ENCODE results near the gene PCDHGA7.
"Not testable (repeated sequence)": the region's sequence is repeated elsewhere in the genome, so short reads cannot be mapped to it uniquely, and the experiment has no call there.

The PCDHGA7 gene

DNA sequence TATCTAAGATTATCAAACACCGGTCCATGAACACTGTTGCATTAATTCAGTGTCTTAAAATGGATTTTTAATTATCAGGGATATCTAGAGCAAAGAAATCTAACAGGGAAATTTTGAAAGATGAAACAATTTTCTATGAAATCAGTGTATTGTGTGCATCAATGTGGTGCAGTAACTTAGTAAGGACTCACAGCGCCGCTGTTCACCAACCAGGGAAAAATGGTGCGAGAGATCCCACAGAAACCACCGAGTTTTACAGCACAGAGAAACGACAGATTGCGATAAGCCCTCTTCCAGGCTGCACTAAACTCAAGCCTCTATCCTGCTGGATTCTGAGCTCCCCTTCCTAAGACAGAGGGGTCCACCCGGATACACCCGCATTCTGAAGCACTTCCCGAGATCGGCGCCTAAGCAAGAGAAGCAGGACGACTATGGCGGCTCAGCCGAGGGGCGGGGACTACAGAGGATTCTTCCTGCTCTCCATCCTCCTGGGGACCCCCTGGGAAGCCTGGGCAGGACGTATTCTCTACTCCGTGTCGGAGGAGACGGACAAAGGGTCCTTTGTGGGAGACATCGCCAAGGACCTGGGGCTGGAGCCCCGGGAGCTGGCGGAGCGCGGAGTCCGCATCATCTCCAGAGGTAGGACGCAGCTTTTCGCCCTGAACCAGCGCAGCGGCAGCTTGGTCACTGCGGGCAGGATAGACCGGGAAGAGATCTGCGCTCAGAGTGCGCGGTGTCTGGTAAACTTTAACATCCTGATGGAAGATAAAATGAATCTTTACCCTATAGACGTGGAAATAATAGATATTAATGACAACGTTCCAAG is at the start of gene PCDHGA7:
Gene PCDHGA7, plus strand, starts transcription at position 274 of the 826 bp plus-strand sequence. Its CDS starts 158 bp downstream, at position 432.
- CTCF ChIA-PET: interaction anchor here (0.5 to 1.3 kb wide), 5 partner anchors 14 to 185 kb away, joined by 3 to 6 read pairs (median 3); partner anchors contain the start of genes PCDHGA10 and PCDHGB1
- POLR2A ChIA-PET (ENCODE audit: low non-redundant PET): no interaction called here
- DNase-seq (ENCODE audit: low spot score): peak; percentile 43
- H3K27ac ChIP-seq: no peak within 1 kb of the TSS
- TF ChIP-seq CTCF (conservative IDR thresholded peaks at IDR 0.05; ENCODE audit: low read depth): peak; percentile 61

GRCh38 chr5:141338538-141339306 is 43.8 kb upstream of the PCDHGA7 start, which contains the start of gene PCDHGA2:
PCDHGA2 (plus strand) TSS chr5:141338760.
- H3K27ac ChIP-seq: no peak within 1 kb of the TSS
- ChIA-PET CTCF (interaction anchor here (0.5 to 1.9 kb wide), 14 partner anchors 8 to 635 kb away, joined by 3 to 9 read pairs (median 4); partner anchors contain the start of genes PCDHB11, PCDHB14, PCDHGA1 and PCDHGB1), POLR2A (ENCODE audit: low non-redundant PET) (no interaction called here)
- no peak for DNase-seq (ENCODE audit: low spot score)
- TF ChIP-seq CTCF (conservative IDR thresholded peaks at IDR 0.05; ENCODE audit: low read depth): peak; percentile 56

DNA sequence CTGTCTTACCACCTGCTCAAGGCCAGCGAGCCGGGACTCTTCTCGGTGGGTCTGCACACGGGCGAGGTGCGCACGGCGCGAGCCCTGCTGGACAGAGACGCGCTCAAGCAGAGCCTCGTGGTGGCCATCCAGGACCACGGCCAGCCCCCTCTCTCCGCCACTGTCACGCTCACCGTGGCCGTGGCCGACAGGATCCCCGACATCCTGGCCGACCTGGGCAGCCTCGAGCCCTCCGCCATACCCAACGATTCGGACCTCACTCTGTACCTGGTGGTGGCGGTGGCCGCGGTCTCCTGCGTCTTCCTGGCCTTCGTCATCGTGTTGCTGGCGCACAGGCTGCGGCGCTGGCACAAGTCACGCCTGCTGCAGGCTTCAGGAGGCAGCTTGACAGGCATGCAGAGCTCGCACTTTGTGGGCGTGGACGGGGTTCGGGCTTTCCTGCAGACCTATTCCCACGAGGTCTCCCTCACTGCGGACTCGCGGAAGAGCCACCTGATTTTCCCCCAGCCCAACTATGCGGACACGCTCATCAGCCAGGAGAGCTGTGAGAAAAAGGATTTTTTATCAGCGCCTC is 41.7 kb upstream of the PCDHGA7 start:
- CTCF ChIA-PET; H3K27ac ChIP-seq; POLR2A ChIA-PET (ENCODE audit: low non-redundant PET); DNase-seq (ENCODE audit: low spot score): not testable (repeated sequence)

DNA sequence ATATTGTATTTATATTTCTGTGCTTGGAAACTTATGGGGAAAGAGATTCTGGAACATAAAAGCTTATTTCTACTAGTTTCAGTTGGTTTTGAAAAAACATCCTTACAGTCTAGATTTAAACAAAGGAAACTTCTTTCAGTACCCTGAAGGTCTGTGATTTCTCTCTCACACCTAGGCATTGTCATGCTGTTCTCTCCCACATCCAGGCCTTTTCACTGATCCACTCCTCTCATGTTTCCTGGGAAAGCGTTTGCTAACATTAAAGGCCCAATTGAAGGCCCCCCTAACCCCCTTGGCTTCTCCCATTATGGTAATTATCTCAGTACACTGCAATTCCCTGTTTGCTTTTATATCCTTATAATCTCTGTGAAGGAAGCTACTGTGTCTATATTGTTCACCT is 39.8 kb upstream of the PCDHGA7 start:
- POLR2A ChIA-PET (ENCODE audit: low non-redundant PET): no interaction called here
- CTCF ChIA-PET: interaction anchor here (0.6 to 1.6 kb wide), 3 partner anchors 23 to 674 kb away, joined by 3 to 4 read pairs (median 4); partner anchors contain the start of gene PCDHB11

GRCh38 chr5:141343242-141343952 is 39.1 kb upstream of the PCDHGA7 start, which contains the start of gene PCDHGA3:
PCDHGA3 (plus strand) TSS chr5:141343829; CDS start chr5:141344034, 205 bp downstream.
- POLR2A ChIA-PET (ENCODE audit: low non-redundant PET): no interaction called here
- DNase-seq (ENCODE audit: low spot score): no peak
- H3K27ac ChIP-seq: no peak within 1 kb of the TSS
- peak; percentile 24; the same call in 1 of the 2 replicates for TF ChIP-seq CTCF (conservative IDR thresholded peaks at IDR 0.05; ENCODE audit: low read depth)
- CTCF ChIA-PET: interaction anchor here (0.6 to 1.6 kb wide), 6 partner anchors 11 to 191 kb away, joined by 3 to 8 read pairs (median 4); partner anchors contain the start of genes PCDHB11, PCDHGA4 and PCDHGB7

More for the DNA sequence above, 39.8 kb upstream of the PCDHGA7 start:
- H3K27ac ChIP-seq: no peak overlapping the region
- DNase-seq (ENCODE audit: low spot score): no peak
- TF ChIP-seq CTCF (conservative IDR thresholded peaks at IDR 0.05; ENCODE audit: low read depth): no peak

DNA sequence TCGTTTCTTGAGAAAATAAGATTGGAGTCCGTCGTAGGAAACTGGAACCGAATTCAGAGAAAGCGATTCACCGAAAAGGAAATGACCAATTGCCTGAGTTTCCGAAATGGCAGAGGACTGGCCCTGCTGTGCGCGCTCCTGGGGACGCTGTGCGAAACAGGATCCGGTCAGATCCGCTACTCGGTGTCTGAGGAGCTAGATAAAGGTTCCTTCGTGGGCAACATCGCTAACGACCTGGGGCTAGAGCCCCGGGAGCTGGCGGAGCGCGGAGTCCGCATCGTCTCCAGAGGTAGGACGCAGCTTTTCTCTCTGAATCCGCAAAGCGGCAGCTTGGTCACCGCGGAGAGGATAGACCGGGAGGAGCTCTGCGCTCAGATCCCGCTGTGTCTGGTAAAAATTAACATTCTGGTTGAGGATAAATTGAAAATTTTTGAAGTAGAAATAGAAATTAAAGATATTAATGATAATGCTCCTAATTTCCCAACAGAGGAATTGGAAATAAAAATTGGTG is 38.5 kb upstream of the PCDHGA7 start:
- H3K27ac ChIP-seq: no peak overlapping the region
- ChIA-PET CTCF (interaction anchor here (0.7 to 1.6 kb wide), 5 partner anchors 11 to 191 kb away, joined by 3 to 8 read pairs (median 4); partner anchors contain the start of genes PCDHGA4 and PCDHGB7), POLR2A (ENCODE audit: low non-redundant PET) (no interaction called here)
- TF ChIP-seq CTCF (conservative IDR thresholded peaks at IDR 0.05; ENCODE audit: low read depth): no peak
- DNase-seq (ENCODE audit: low spot score): no peak
